AG10803 (cell line): ENCODE measurements around the gene FOXK1.

Experiments
- DNase-seq: peaks from one replicate; pipeline ENCODE4 v3.0.0; 2010; ENCODE audit warnings: low read depth
- H3K4me3 ChIP-seq: 2 replicates; pipeline ENCODE4 v1.5.1; 2011; ENCODE audit warnings: mild to moderate bottlenecking, low read length, control low read depth
- CTCF ChIP-seq: conservative IDR thresholded peaks from 2 replicates; pipeline ENCODE4 v1.5.1; 2011; ENCODE audit warnings: mild to moderate bottlenecking, low read length, control low read depth, inconsistent platforms

The FOXK1 gene

DNA sequence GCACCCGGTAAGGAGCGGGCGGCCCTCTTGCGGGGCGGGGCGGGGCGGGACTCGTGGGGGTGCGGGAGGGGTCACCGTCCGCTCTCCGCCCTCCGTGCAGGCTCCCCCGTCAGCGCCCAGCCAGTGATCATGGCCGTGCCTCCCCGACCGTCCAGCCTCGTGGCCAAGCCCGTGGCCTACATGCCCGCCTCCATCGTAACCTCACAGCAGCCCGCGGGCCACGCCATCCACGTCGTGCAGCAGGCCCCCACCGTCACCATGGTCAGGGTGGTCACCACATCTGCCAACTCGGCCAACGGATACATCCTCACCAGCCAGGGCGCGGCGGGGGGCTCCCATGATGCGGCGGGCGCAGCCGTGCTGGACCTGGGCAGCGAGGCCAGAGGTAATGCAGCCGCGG lies 77.1 kb downstream of the FOXK1 start:
- no peak for DNase-seq
- H3K4me3 ChIP-seq: no peak overlapping the region
- TF ChIP-seq CTCF: no peak

- no peak overlapping the region for H3K4me3 ChIP-seq
- no peak for TF ChIP-seq CTCF
- no peak for DNase-seq
Observed at GRCh38 chr7:4760952-4761351, 78.9 kb downstream of the FOXK1 start.

DNA sequence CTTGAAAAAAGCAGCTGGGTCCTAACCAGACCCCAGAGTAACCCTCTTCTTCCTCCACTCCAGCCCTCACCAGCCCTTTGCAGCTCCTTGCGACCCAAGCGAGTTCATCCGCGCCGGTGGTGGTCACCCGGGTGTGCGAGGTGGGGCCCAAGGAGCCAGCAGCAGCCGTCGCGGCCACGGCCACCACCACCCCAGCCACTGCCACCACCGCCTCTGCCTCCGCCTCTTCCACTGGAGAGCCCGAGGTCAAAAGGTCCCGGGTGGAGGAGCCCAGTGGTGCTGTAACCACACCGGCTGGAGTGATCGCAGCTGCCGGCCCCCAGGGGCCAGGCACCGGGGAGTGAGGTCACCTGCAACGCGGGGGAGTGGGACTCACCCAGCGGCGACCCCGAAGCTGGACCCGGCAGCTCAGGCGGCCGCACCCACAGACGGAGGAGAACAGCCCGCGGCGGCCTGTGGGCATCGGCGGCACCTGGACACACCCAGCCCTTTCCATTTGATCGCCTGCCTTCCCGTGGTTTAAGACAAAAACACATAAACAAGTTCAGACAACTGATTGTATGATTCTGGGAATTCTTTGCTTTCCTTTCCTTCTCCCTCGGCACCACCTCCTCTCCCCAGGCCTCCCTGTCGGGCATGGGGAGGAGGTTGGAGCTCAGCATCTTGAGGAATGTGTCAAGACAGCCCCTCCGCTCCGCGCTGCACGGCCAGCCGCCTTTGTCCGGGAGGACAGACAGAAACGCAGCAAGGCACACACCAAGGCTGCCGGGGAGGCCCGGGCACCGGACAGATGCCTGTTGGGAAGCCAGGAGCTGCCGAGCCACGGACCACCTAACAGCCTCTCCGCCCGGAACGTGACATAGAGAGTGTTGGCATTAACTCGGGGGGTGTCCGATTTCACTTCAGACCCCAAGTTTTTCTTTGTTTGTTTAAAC lies 80.3 kb downstream of the FOXK1 start:
- no peak overlapping the region for H3K4me3 ChIP-seq
- DNase-seq: no peak
- TF ChIP-seq CTCF: no peak

GRCh38 chr7:4763091-4763793 lies 81.1 kb downstream of the FOXK1 start:
- no peak for TF ChIP-seq CTCF
- DNase-seq: no peak
- H3K4me3 ChIP-seq: no peak overlapping the region

GRCh38 chr7:4763794-4764185 lies 81.7 kb downstream of the FOXK1 start:
- no peak for DNase-seq
- no peak for TF ChIP-seq CTCF
- no peak overlapping the region for H3K4me3 ChIP-seq

DNA sequence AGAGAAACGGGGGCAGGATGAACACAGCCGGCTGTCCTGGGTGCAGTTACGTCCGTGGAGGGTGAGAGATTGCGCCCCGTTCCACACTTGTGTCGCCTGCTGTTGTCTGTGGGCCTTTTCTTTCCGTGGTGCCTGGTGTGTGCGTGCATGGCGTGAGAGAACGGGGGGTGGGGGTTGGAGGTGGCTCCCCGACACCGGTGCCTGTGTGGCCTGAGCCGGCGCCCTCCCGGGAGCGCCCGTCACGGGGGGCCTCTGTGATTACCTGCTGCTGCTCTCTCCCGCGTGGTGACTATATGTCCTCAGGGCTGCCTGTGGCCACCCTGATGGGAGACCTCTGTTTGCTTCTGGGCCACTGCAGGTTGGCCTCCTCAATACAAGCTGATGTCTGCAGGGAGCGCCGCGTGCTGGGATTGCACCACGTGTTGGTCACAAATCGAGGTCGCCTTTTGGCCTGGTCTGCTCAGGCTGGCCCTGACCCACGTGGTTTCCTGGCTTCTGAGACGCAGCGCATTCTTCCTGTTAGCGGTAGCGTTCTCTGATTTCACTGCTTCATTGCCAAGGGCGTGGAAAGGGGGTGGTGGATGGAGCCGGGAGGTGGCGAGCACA lies 82.4 kb downstream of the FOXK1 start:
- DNase-seq: no peak
- TF ChIP-seq CTCF: no peak
- H3K4me3 ChIP-seq: no peak overlapping the region
